ENCODE results near the gene WDR37.

WDR37 gene

DNA sequence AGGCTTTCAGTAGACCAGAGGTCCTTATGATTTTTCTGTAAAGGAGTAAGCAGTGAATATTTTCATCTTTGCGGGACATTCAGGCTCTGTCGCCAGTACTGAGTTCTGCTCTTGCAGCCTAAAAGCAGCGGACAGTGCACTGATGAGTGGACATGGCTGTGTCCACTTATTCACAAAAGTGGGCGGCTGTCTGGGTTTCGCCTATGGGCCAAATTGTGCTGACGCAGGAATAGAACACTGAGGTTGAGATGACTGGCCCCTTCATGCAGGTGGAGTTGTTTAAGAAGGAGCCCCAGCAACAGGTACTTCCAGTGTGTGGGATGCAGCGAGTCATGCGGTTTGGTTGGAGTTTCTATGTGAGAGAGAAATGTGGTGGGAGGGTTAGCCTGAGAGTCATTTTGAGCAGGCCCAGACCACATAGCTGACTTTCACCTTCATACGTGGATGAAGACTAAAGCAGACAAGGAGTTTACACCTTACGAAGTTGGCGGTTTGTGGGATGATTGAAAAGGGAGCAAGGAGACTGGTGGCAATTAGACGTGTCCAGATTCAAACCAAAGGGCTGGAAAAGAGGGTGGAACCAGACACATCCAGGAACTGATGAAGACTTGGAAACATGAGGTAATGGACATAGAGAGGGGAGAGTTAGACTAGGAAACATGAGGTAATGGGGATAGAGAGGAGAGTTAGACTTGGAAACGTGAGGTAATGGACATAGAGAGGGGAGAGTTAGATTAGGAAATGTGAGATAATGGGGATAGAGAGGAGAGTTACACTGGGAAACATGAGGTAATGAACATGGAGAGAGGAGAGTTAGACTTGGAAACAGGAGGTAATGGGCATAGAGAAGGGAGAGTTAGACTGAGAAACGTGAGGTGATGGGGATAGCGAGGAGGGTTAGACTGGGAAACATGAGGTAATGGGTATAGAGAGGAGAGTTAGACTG, 38.2 kb downstream of the WDR37 start:
- H3K36me3 ChIP-seq (ENCODE audit: insufficient read depth): peaks cover 10% of the 10 kb centered on the region; the same call in 1 of the 2 replicates
- H3K27me3 ChIP-seq (ENCODE audit: insufficient read depth, low read depth): no peaks in the 10 kb centered on the region
- TF ChIP-seq CTCF (conservative IDR thresholded peaks at IDR 0.05; ENCODE audit: low read depth, low read length): no peak
- no peak overlapping the region for H3K27ac ChIP-seq
- H3K4me1 ChIP-seq (ENCODE audit: low read depth, poor library complexity, severe bottlenecking): no peaks in the 10 kb centered on the region
- no peak overlapping the region for H3K4me3 ChIP-seq (IDR thresholded peaks at IDR 0.05; ENCODE audit: insufficient read depth, low read depth, low read length)
- H3K79me2 ChIP-seq (ENCODE audit: insufficient read depth, low read depth): no peaks in the 10 kb centered on the region
- H3K9ac ChIP-seq: no peak overlapping the region
- no peak overlapping the region for H2AFZ ChIP-seq (ENCODE audit: low read depth)
- no peak overlapping the region for H3K4me2 ChIP-seq
- no peaks in the 10 kb centered on the region for H4K20me1 ChIP-seq (ENCODE audit: insufficient read depth)

- H3K9ac ChIP-seq: no peak overlapping the region
- TF ChIP-seq CTCF (conservative IDR thresholded peaks at IDR 0.05; ENCODE audit: low read depth, low read length): no peak
- no peak overlapping the region for H3K4me2 ChIP-seq
- H3K4me3 ChIP-seq (IDR thresholded peaks at IDR 0.05; ENCODE audit: insufficient read depth, low read depth, low read length): no peak overlapping the region
- no peaks in the 10 kb centered on the region for H4K20me1 ChIP-seq (ENCODE audit: insufficient read depth)
- H2AFZ ChIP-seq (ENCODE audit: low read depth): no peak overlapping the region
- H3K36me3 ChIP-seq (ENCODE audit: insufficient read depth): peaks cover 3% of the 10 kb centered on the region; the same call in 1 of the 2 replicates
- no peaks in the 10 kb centered on the region for H3K27me3 ChIP-seq (ENCODE audit: insufficient read depth, low read depth)
- H3K27ac ChIP-seq: no peak overlapping the region
- no peaks in the 10 kb centered on the region for H3K79me2 ChIP-seq (ENCODE audit: insufficient read depth, low read depth)
- H3K4me1 ChIP-seq (ENCODE audit: low read depth, poor library complexity, severe bottlenecking): no peaks in the 10 kb centered on the region
These were observed 39.3 kb downstream of the WDR37 start for GRCh38 chr10:1095498-1095897.

- Histone ChIP-seq H4K20me1 (ENCODE audit: insufficient read depth) (no peaks in the 10 kb centered on the region), H3K4me2 (no peak overlapping the region), H3K27me3 (ENCODE audit: insufficient read depth, low read depth) (no peaks in the 10 kb centered on the region), H3K9ac (no peak overlapping the region), H2AFZ (ENCODE audit: low read depth) (no peak overlapping the region), H3K4me1 (ENCODE audit: low read depth, poor library complexity, severe bottlenecking) (no peaks in the 10 kb centered on the region), H3K27ac (no peak overlapping the region), H3K4me3 (IDR thresholded peaks at IDR 0.05; ENCODE audit: insufficient read depth, low read depth, low read length) (no peak overlapping the region), H3K79me2 (ENCODE audit: insufficient read depth, low read depth) (no peaks in the 10 kb centered on the region), H3K36me3 (ENCODE audit: insufficient read depth) (no peaks in the 10 kb centered on the region; the same call in 1 of the 2 replicates)
- no peak for TF ChIP-seq CTCF (conservative IDR thresholded peaks at IDR 0.05; ENCODE audit: low read depth, low read length)
These were observed 40.2 kb downstream of the WDR37 start for GRCh38 chr10:1096287-1096889.

DNA sequence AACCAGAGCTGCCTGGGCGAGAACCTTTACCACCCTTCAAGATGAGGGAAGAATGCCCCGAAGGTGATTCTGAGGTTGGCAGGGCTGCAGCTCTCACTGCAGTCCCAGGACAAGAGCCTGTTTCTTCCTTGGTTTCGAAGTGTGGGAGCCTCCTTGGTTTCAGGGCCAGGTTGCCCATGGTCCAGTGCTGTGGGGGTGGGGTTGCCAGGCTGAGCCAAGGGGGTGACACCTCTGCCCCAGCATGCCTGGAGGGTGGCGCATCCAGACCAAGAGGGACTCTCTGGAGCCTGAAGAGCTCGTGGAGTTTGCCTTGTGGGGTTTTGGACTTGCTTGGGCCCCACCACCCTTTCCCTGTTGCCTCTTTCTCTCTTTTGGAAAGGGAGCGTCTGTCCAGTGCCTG, 41.3 kb downstream of the WDR37 start:
- H3K36me3 ChIP-seq (ENCODE audit: insufficient read depth): no peaks in the 10 kb centered on the region; the same call in 1 of the 2 replicates
- no peaks in the 10 kb centered on the region for H4K20me1 ChIP-seq (ENCODE audit: insufficient read depth)
- H3K27ac ChIP-seq: no peak overlapping the region

More for the DNA sequence above, 41.3 kb downstream of the WDR37 start:
- TF ChIP-seq CTCF (conservative IDR thresholded peaks at IDR 0.05; ENCODE audit: low read depth, low read length): no peak
- H3K4me1 ChIP-seq (ENCODE audit: low read depth, poor library complexity, severe bottlenecking): no peaks in the 10 kb centered on the region
- no peak overlapping the region for H3K4me2 ChIP-seq
- H3K9ac ChIP-seq: no peak overlapping the region
- H2AFZ ChIP-seq (ENCODE audit: low read depth): no peak overlapping the region
- H3K79me2 ChIP-seq (ENCODE audit: insufficient read depth, low read depth): no peaks in the 10 kb centered on the region
- H3K4me3 ChIP-seq (IDR thresholded peaks at IDR 0.05; ENCODE audit: insufficient read depth, low read depth, low read length): no peak overlapping the region
- H3K27me3 ChIP-seq (ENCODE audit: insufficient read depth, low read depth): no peaks in the 10 kb centered on the region
